ENCODE measurements around the gene PAK1.

- no peak for TF ChIP-seq ZNF24 (IDR thresholded peaks at IDR 0.05)
- no peak for TF ChIP-seq CTCF (IDR thresholded peaks at IDR 0.05 in 2 of 3, conservative IDR thresholded peaks at IDR 0.05 in 1 of 3; ENCODE audit: control insufficient read depth in 2 of 3, extremely low read depth in 1 of 3, insufficient read depth in 1 of 3, low read depth in 3 of 3, low read length in 3 of 3)
- no peak for TF ChIP-seq MAX (IDR thresholded peaks at IDR 0.05; ENCODE audit: low read depth, low read length)
- TF ChIP-seq E4F1 (IDR thresholded peaks at IDR 0.05; ENCODE audit: borderline replicate concordance, partially characterized antibody) = no peak
- no peak for TF ChIP-seq EZH2 (IDR thresholded peaks at IDR 0.05; ENCODE audit: borderline replicate concordance, control insufficient read depth, low read depth, low read length)
- no peak for TF ChIP-seq POLR2AphosphoS5 (IDR thresholded peaks at IDR 0.05; ENCODE audit: low read length)
- no peak for TF ChIP-seq SP1 (IDR thresholded peaks at IDR 0.05; ENCODE audit: low read depth, low read length)
- TF ChIP-seq RAD51 (IDR thresholded peaks at IDR 0.05) = no peak
- no peak for TF ChIP-seq PAX5 (IDR thresholded peaks at IDR 0.05; ENCODE audit: borderline replicate concordance, low read depth, low read length)
- TF ChIP-seq REST (IDR thresholded peaks at IDR 0.05; ENCODE audit: low read depth, low read length) = no peak
- no peak for TF ChIP-seq YY1 (IDR thresholded peaks at IDR 0.05; ENCODE audit: low read depth, low read length)
- TF ChIP-seq EP300 (IDR thresholded peaks at IDR 0.05; ENCODE audit: borderline replicate concordance in 1 of 2, control insufficient read depth in 1 of 2, low read depth in 2 of 2, low read length in 2 of 2) = no peak
- TF ChIP-seq USF1 (IDR thresholded peaks at IDR 0.05; ENCODE audit: borderline replicate concordance, extremely low read length, insufficient read depth, low read depth, low read length) = no peak
- no peak for TF ChIP-seq ZZZ3 (IDR thresholded peaks at IDR 0.05; ENCODE audit: control insufficient read depth, insufficient read length, low read depth)
Measured at GRCh38 chr11:77455740-77456139, 18.2 kb downstream of the PAK1 start.

Data from GM12878 (cell line).